Naive thymus-derived CD8-positive, alpha-beta T cell (primary cell): ENCODE data around the gene ACVR1. TPM values are rescaled to one million over a fixed set of nuclear protein-coding genes. Genes with fewer than 3 reads are reported as not detected.

Experiments used
- ATAC-seq, 2 donors: fragments of 150-1000 bp; cut with Tn5 transposase in 1 of 2; sonication (Bioruptor Pico), chemical (Tn5 transposase) in 1 of 2; 1 replicate in 1 of 2; 2 replicates in 1 of 2; pipeline ENCODE4 v1.10.0; 2021; ENCODE audit warnings: mild to moderate bottlenecking in 2 of 2, moderate library complexity in 2 of 2
- POLR2A ChIA-PET: fragments of 350-600 bp; sonication (Branson Sonifier 250); formaldehyde crosslinking; loops from one replicate; lab custom pipeline; 2021; ENCODE audit warnings: antibody characterized with exemption; lab: Charles Lee
- DNase-seq, 10 donors: peaks; one replicate each; pipeline versions ENCODE4 v3.0.0 to v3.0.0-alpha.2; 2020 to 2022
- H3K27ac Mint-ChIP-seq, 10 donors: one replicate each; pipeline ENCODE4 v1.8.0; 2020 to 2022; ENCODE audit warnings: mild to moderate bottlenecking in 10 of 10, mixed read lengths in 10 of 10, moderate library complexity in 4 of 10, inconsistent platforms in 1 of 10
- H3K27me3 Mint-ChIP-seq, 5 donors: one replicate each; pipeline ENCODE4 v1.8.0; 2021 to 2022; ENCODE audit warnings: mixed read lengths in 5 of 5
- H3K36me3 Mint-ChIP-seq, 3 donors: one replicate each; pipeline ENCODE4 v1.8.0; 2020 to 2022; ENCODE audit warnings: mixed read lengths in 3 of 3, mild to moderate bottlenecking in 2 of 3, inconsistent platforms in 1 of 3
- H3K4me1 Mint-ChIP-seq, 4 donors: one replicate each; pipeline ENCODE4 v1.8.0; 2021 to 2022; ENCODE audit warnings: mixed read lengths in 4 of 4
- H3K4me3 Mint-ChIP-seq, 10 donors: one replicate each; pipeline ENCODE4 v1.8.0; 2020 to 2022; ENCODE audit warnings: mild to moderate bottlenecking in 10 of 10, mixed read lengths in 10 of 10, moderate library complexity in 6 of 10, inconsistent platforms in 1 of 10
- H3K9me3 Mint-ChIP-seq, 9 donors: one replicate each; pipeline ENCODE4 v1.8.0; 2020 to 2022; ENCODE audit warnings: mixed read lengths in 9 of 9, mild to moderate bottlenecking in 3 of 9, inconsistent platforms in 1 of 9, moderate library complexity in 1 of 9
- polyA plus RNA-seq, 3 donors: library from polyadenylated mRNA; unstranded; fragments of 300-500 nt; fragmentation: Illumina TruSeq; gene quantifications; one replicate each; pipeline ENCODE4 v1.2.3, GENCODE V29; 2021
- total RNA-seq, 8 experiments: library from RNA in 2 of 8; stranded (reverse) in 2 of 8; gene quantifications; one replicate each; pipeline ENCODE4 v1.2.3 and lab custom pipeline; 2021 to 2026

The ACVR1 gene
- total and polyA plus RNA-seq, 5 experiments from 2014 or later = 2.6 to 14.5 (median 4.3) TPM

GRCh38 chr2:157815421-157815820, 60.7 kb downstream of the ACVR1 start:
- H3K4me3 Mint-ChIP-seq = no peak overlapping the region
- no peak for ATAC-seq

GRCh38 chr2:157813467-157813866, 62.7 kb downstream of the ACVR1 start:
- no peaks in the 10 kb centered on the region for H3K27me3 Mint-ChIP-seq
- peaks cover 0 to 14% (median 6%) of the 10 kb centered on the region in 4 donors for H3K4me1 Mint-ChIP-seq
- peaks cover 26 to 50% (median 36%) of the 10 kb centered on the region in 3 donors for H3K36me3 Mint-ChIP-seq
- no peak overlapping the region for H3K27ac Mint-ChIP-seq
- DNase-seq = no peak
- no peak overlapping the region for H3K4me3 Mint-ChIP-seq
- H3K9me3 Mint-ChIP-seq = no peaks in the 10 kb centered on the region
- POLR2A ChIA-PET = no interaction called here
- no peak for ATAC-seq

More at GRCh38 chr2:157815421-157815820, 60.7 kb downstream of the ACVR1 start:
- Mint-ChIP-seq H3K9me3 (no peaks in the 10 kb centered on the region), H3K4me1 (peaks cover 0 to 13% (median 4%) of the 10 kb centered on the region in 4 donors), H3K27ac (no peak overlapping the region), H3K27me3 (no peaks in the 10 kb centered on the region), H3K36me3 (peaks cover 23 to 53% (median 39%) of the 10 kb centered on the region in 3 donors)
- POLR2A ChIA-PET = no interaction called here
- no peak for DNase-seq

- Mint-ChIP-seq H3K4me1 (peaks cover 0 to 23% (median 8%) of the 10 kb centered on the region in 4 donors), H3K9me3 (no peaks in the 10 kb centered on the region), H3K27ac (no peak overlapping the region), H3K4me3 (no peak overlapping the region), H3K27me3 (no peaks in the 10 kb centered on the region), H3K36me3 (peaks cover 5 to 35% (median 18%) of the 10 kb centered on the region in 3 donors)
- no peak for ATAC-seq
- DNase-seq = no peak
- POLR2A ChIA-PET = no interaction called here
Observed at GRCh38 chr2:157810037-157810436, 66.1 kb downstream of the ACVR1 start.

- DNase-seq (no peak), ATAC-seq (no peak)
- Mint-ChIP-seq H3K9me3 (no peaks in the 10 kb centered on the region), H3K4me1 (peaks cover 0 to 23% (median 8%) of the 10 kb centered on the region in 4 donors), H3K27ac (peak overlapping the region in 1 of 10 donors; percentile 4), H3K27me3 (no peaks in the 10 kb centered on the region), H3K36me3 (peaks cover 5 to 31% (median 13%) of the 10 kb centered on the region in 3 donors), H3K4me3 (no peak overlapping the region)
- POLR2A ChIA-PET = no interaction called here
Observed at GRCh38 chr2:157809212-157809611, 66.9 kb downstream of the ACVR1 start.

GRCh38 chr2:157808421-157808820, 67.7 kb downstream of the ACVR1 start:
- Mint-ChIP-seq H3K4me1 (peaks cover 0 to 23% (median 7%) of the 10 kb centered on the region in 4 donors), H3K4me3 (no peak overlapping the region), H3K36me3 (peaks cover 5 to 24% (median 10%) of the 10 kb centered on the region in 3 donors), H3K27me3 (no peaks in the 10 kb centered on the region), H3K27ac (no peak overlapping the region), H3K9me3 (no peaks in the 10 kb centered on the region)
- POLR2A ChIA-PET = no interaction called here
- ATAC-seq (no peak), DNase-seq (no peak)

- H3K4me3 Mint-ChIP-seq = no peak overlapping the region
- POLR2A ChIA-PET = no interaction called here
- H3K4me1 Mint-ChIP-seq = peaks cover 0 to 20% (median 5%) of the 10 kb centered on the region in 4 donors
- no peak overlapping the region for H3K27ac Mint-ChIP-seq
- ATAC-seq = no peak
- DNase-seq = no peak
- no peaks in the 10 kb centered on the region for H3K27me3 Mint-ChIP-seq
- H3K9me3 Mint-ChIP-seq = no peaks in the 10 kb centered on the region
- peaks cover 5 to 20% (median 10%) of the 10 kb centered on the region in 3 donors for H3K36me3 Mint-ChIP-seq
Observed at GRCh38 chr2:157806426-157807077, 69.6 kb downstream of the ACVR1 start.

GRCh38 chr2:157805519-157805918, 70.6 kb downstream of the ACVR1 start:
- H3K27me3 Mint-ChIP-seq = no peaks in the 10 kb centered on the region
- H3K27ac Mint-ChIP-seq = no peak overlapping the region
- DNase-seq = no peak
- peaks cover 5 to 21% (median 8%) of the 10 kb centered on the region in 3 donors for H3K36me3 Mint-ChIP-seq
- POLR2A ChIA-PET = no interaction called here
- peaks cover 0 to 11% (median 3%) of the 10 kb centered on the region in 4 donors for H3K4me1 Mint-ChIP-seq
- H3K9me3 Mint-ChIP-seq = no peaks in the 10 kb centered on the region
- ATAC-seq = no peak
- no peak overlapping the region for H3K4me3 Mint-ChIP-seq

- POLR2A ChIA-PET = no interaction called here
- no peak for DNase-seq
- Mint-ChIP-seq H3K36me3 (peaks cover 4 to 26% (median 8%) of the 10 kb centered on the region in 3 donors), H3K4me3 (no peak overlapping the region), H3K27ac (no peak overlapping the region), H3K4me1 (peaks cover 0 to 9% (median 3%) of the 10 kb centered on the region in 4 donors), H3K9me3 (no peaks in the 10 kb centered on the region), H3K27me3 (no peaks in the 10 kb centered on the region)
- ATAC-seq = no peak
Observed at GRCh38 chr2:157804355-157804754, 71.8 kb downstream of the ACVR1 start.

- POLR2A ChIA-PET = no interaction called here
- Mint-ChIP-seq H3K4me1 (peaks cover 0 to 9% (median 2%) of the 10 kb centered on the region in 4 donors), H3K36me3 (peaks cover 4 to 25% (median 4%) of the 10 kb centered on the region in 3 donors), H3K4me3 (no peak overlapping the region), H3K27ac (no peak overlapping the region), H3K27me3 (no peaks in the 10 kb centered on the region), H3K9me3 (no peaks in the 10 kb centered on the region)
- ATAC-seq (no peak), DNase-seq (no peak)
Observed at GRCh38 chr2:157803952-157804351, 72.2 kb downstream of the ACVR1 start.

GRCh38 chr2:157803476-157803875, 72.7 kb downstream of the ACVR1 start:
- Mint-ChIP-seq H3K27ac (no peak overlapping the region), H3K27me3 (no peaks in the 10 kb centered on the region), H3K36me3 (peaks cover 4 to 25% (median 4%) of the 10 kb centered on the region in 3 donors), H3K4me3 (no peak overlapping the region), H3K4me1 (peaks cover 0 to 9% (median 2%) of the 10 kb centered on the region in 4 donors), H3K9me3 (no peaks in the 10 kb centered on the region)
- POLR2A ChIA-PET = no interaction called here
- no peak for ATAC-seq
- DNase-seq = no peak

GRCh38 chr2:157800838-157801495, 75.2 kb downstream of the ACVR1 start:
- no peak for DNase-seq
- POLR2A ChIA-PET = no interaction called here
- peak overlapping the region in 1 of 10 donors; percentile 23 for H3K27ac Mint-ChIP-seq
- ATAC-seq = no peak
- H3K4me1 Mint-ChIP-seq = no peaks in the 10 kb centered on the region
- H3K9me3 Mint-ChIP-seq = no peaks in the 10 kb centered on the region
- peaks cover 4 to 24% (median 4%) of the 10 kb centered on the region in 3 donors for H3K36me3 Mint-ChIP-seq
- H3K4me3 Mint-ChIP-seq = no peak overlapping the region
- no peaks in the 10 kb centered on the region for H3K27me3 Mint-ChIP-seq

GRCh38 chr2:157793053-157793612, 83.0 kb downstream of the ACVR1 start:
- Mint-ChIP-seq H3K36me3 (peaks cover 0 to 11% (median 4%) of the 10 kb centered on the region in 3 donors), H3K27ac (no peak overlapping the region), H3K27me3 (no peaks in the 10 kb centered on the region), H3K9me3 (no peaks in the 10 kb centered on the region), H3K4me3 (no peak overlapping the region), H3K4me1 (peaks cover 0 to 6% (median 1%) of the 10 kb centered on the region in 4 donors)
- ATAC-seq (no peak), DNase-seq (no peak)
- POLR2A ChIA-PET = no interaction called here
